ENCODE measurements around the gene PSMD2.

The PSMD2 gene

DNA sequence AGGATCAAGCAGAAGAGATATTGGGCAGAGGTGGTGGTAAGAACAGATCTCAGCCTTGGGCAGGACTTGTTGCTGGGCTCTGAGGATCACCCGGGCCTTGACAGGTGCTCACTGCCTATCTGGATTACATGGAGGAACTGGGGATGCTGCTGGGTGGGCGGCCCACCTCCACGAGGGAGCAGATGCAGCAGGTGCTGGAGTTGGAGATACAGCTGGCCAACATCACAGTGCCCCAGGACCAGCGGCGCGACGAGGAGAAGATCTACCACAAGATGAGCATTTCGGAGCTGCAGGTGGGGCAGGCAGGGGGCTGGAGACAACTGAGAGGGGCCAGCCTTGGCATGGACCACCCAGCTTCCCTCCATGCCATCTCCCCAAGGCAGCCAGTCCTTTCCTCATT is 15.4 kb upstream of the PSMD2 start:
- DNase-seq (ENCODE audit: low read depth, low spot score): no peak
- TF ChIP-seq, protein P1, sequence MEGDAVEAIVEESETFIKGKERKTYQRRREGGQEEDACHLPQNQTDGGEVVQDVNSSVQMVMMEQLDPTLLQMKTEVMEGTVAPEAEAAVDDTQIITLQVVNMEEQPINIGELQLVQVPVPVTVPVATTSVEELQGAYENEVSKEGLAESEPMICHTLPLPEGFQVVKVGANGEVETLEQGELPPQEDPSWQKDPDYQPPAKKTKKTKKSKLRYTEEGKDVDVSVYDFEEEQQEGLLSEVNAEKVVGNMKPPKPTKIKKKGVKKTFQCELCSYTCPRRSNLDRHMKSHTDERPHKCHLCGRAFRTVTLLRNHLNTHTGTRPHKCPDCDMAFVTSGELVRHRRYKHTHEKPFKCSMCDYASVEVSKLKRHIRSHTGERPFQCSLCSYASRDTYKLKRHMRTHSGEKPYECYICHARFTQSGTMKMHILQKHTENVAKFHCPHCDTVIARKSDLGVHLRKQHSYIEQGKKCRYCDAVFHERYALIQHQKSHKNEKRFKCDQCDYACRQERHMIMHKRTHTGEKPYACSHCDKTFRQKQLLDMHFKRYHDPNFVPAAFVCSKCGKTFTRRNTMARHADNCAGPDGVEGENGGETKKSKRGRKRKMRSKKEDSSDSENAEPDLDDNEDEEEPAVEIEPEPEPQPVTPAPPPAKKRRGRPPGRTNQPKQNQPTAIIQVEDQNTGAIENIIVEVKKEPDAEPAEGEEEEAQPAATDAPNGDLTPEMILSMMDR (IDR thresholded peaks at IDR 0.05; ENCODE audit: low read depth, low read length): no peak
- in situ Hi-C loops (cut with HindIII; ENCODE audit: low sequenced_read_pairs): no loop called here
- no peak overlapping the region for H3K4me3 ChIP-seq (ENCODE audit: low read depth, low read length)

DNA sequence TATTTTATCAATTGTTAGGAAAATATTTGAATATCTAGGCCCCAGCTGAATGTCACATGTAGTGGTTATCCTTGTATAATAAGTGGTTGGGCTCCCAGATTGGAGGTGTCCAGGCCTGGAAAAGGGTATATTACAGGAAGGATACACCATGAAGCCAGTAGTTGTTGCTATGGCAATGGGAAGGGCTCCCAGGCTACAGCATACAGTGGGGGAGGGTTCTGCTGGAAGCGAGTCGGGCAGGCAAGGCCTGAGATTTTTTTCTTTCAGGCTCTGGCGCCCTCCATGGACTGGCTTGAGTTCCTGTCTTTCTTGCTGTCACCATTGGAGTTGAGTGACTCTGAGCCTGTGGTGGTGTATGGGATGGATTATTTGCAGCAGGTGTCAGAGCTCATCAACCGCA is 14.3 kb upstream of the PSMD2 start:
- TF ChIP-seq, protein P1 (IDR thresholded peaks at IDR 0.05; ENCODE audit: low read depth, low read length): peak; percentile 55
- DNase-seq (ENCODE audit: low read depth, low spot score): peak; percentile 65
- in situ Hi-C loops (cut with HindIII; ENCODE audit: low sequenced_read_pairs): no loop called here
- no peak overlapping the region for H3K4me3 ChIP-seq (ENCODE audit: low read depth, low read length)

DNA sequence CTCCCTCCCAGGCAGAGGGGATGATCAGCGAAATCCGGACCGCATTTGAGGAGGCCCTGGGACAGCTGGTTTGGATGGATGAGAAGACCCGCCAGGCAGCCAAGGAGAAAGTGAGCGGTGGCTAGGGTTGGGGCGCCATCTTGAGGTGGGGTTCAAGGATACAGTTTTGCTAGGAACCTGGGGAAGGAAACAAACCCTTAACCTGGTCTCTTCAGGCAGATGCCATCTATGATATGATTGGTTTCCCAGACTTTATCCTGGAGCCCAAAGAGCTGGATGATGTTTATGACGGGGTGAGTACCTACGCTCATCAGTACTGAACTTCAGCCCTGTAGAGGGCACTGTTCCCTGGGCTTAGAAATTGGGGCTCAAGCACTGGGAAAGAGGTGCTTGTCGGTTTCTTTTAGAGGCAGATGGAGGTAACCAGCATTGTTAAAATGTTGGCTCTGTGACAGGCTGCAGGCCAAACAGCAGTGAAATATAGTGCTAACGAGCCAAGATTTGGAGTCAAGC is 9.6 kb upstream of the PSMD2 start:
- DNase-seq (ENCODE audit: low read depth, low spot score): peak; percentile 27
- in situ Hi-C loops (cut with HindIII; ENCODE audit: low sequenced_read_pairs): no loop called here
- H3K4me3 ChIP-seq (ENCODE audit: low read depth, low read length): no peak overlapping the region
- TF ChIP-seq, protein P1 (IDR thresholded peaks at IDR 0.05; ENCODE audit: low read depth, low read length): peak; percentile 63

DNA sequence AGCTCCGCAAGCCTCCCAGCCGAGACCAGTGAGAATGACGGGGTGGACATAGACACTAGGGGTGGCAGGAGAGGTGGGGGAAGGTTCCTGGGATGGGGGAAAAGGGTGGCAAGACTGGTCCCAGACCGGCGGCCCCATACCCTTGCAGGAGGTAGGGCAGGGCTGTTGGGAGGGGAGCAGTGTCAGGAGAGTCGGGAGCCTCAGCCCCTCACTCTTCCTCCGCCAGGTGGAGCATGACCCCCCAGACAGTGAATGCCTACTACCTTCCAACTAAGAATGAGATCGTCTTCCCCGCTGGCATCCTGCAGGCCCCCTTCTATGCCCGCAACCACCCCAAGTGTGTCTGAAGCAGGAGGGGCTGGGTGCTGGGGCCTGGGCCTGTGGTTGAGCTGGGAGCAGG is 8.7 kb upstream of the PSMD2 start:
- in situ Hi-C loops (cut with HindIII; ENCODE audit: low sequenced_read_pairs): no loop called here
- TF ChIP-seq, protein P1 (IDR thresholded peaks at IDR 0.05; ENCODE audit: low read depth, low read length): no peak
- DNase-seq (ENCODE audit: low read depth, low spot score): no peak
- H3K4me3 ChIP-seq (ENCODE audit: low read depth, low read length): no peak overlapping the region

DNA sequence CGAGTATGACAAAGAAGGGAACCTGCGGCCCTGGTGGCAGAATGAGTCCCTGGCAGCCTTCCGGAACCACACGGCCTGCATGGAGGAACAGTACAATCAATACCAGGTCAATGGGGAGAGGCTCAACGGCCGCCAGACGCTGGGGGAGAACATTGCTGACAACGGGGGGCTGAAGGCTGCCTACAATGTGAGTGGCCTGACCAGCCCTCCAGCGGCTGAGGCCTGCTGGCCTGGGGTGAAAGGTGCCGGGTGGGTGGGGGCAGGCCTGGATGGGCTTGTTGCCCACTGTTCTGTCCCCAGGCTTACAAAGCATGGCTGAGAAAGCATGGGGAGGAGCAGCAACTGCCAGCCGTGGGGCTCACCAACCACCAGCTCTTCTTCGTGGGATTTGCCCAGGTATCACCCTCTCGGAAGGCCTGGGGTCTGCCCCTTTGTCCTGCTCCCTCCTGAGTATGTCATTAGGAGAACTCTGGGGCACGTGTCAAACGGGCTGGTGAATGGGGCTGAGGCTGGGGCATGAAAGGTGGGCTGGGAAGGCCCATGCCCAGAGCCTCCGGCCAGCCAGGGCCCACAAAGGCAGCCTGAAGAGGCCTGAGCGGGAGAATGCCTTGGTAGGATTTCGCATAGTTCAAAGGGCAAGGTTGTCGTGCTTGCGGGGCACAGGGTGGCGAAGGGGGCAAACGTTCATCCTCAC is 7.8 kb upstream of the PSMD2 start:
- in situ Hi-C loops (cut with HindIII; ENCODE audit: low sequenced_read_pairs): no loop called here
- H3K4me3 ChIP-seq (ENCODE audit: low read depth, low read length): no peak overlapping the region
- TF ChIP-seq, protein P1 (IDR thresholded peaks at IDR 0.05; ENCODE audit: low read depth, low read length): no peak
- no peak for DNase-seq (ENCODE audit: low read depth, low spot score)

DNA sequence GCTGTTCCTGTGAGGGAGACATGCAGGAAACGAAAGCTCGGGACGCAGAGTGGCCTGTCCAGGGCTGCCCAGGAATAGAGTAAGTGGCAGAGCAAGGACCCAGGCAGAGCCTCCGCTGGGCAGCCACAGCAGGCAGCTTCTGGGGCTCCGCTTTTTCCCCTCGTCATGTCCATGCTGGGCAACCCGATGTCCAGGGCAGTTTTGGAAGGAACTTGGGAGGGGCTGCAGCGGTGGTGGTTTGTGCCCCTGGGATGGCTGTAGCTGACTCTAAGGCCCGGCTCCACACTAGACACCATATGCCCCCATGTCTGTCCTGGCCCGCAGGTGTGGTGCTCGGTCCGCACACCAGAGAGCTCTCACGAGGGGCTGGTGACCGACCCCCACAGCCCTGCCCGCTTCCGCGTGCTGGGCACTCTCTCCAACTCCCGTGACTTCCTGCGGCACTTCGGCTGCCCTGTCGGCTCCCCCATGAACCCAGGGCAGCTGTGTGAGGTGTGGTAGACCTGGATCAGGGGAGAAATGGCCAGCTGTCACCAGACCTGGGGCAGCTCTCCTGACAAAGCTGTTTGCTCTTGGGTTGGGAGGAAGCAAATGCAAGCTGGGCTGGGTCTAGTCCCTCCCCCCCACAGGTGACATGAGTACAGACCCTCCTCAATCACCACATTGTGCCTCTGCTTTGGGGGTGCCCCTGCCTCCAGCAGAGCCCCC is 7.1 kb upstream of the PSMD2 start:
- TF ChIP-seq, protein P1 (IDR thresholded peaks at IDR 0.05; ENCODE audit: low read depth, low read length): no peak
- no peak overlapping the region for H3K4me3 ChIP-seq (ENCODE audit: low read depth, low read length)
- no peak for DNase-seq (ENCODE audit: low read depth, low spot score)
- in situ Hi-C loops (cut with HindIII; ENCODE audit: low sequenced_read_pairs): no loop called here
